Right atrium auricular region (tissue), 2 donors: ENCODE measurements around the gene DNAJC15. TPM values are rescaled to one million over a fixed set of nuclear protein-coding genes. Genes with fewer than 3 reads are reported as not detected.

Experiments used
- DNase-seq: peaks from one replicate; pipeline ENCODE4 v3.0.0-alpha.2; 2019; ENCODE audit warnings: low spot score
- H3K27ac ChIP-seq, 2 donors: fragments of 200-600 bp; sonication (generic); 1 replicate in 1 of 2; 2 replicates in 1 of 2; pipeline ENCODE4 v1.5.1; 2016 to 2019
- H3K27me3 ChIP-seq, 2 donors: fragments of 200-600 bp; sonication (generic); one replicate each; pipeline versions ENCODE4 v1.5.1 to v1.6.0; 2017 to 2019
- H3K36me3 ChIP-seq: fragments of 200-600 bp; sonication (generic); one replicate; pipeline ENCODE4 v1.5.1; 2016
- H3K4me1 ChIP-seq, 2 donors: fragments of 200-600 bp; sonication (generic); one replicate each; pipeline versions ENCODE4 v1.5.1 to v1.6.0; 2017 to 2019
- H3K4me3 ChIP-seq, 2 donors: fragments of 200-600 bp; sonication (generic); 1 replicate in 1 of 2; 2 replicates in 1 of 2; pipeline ENCODE4 v1.5.1; 2017 to 2019; ENCODE audit warnings: mild to moderate bottlenecking in 1 of 2, moderate library complexity in 1 of 2
- H3K9me3 ChIP-seq, 2 donors: fragments of 200-600 bp; sonication (generic); one replicate each; pipeline ENCODE4 v1.5.1; 2019
- CTCF ChIP-seq, 2 donors: fragments of 200-600 bp; sonication (generic); IDR thresholded peaks; one replicate each; pipeline ENCODE4 v1.5.1; 2019; ENCODE audit warnings: antibody characterized with exemption in 2 of 2
- total RNA-seq, 2 donors: library from RNA; depleted of rRNA; stranded (reverse); fragments of >200 nt; gene quantifications; one replicate each; pipeline ENCODE4 v1.1.0, GENCODE V29; 2016

DNAJC15 gene
- total RNA-seq, 2 donors from 2014 or later, result 10.8 to 14.0 TPM

GRCh38 chr13:43116242-43116641, 92.9 kb downstream of the DNAJC15 start:
- H3K27me3 ChIP-seq, result no peaks in the 10 kb centered on the region
- DNase-seq, result no peak
- peaks cover 0 to 4% of the 10 kb centered on the region in 2 donors for H3K4me1 ChIP-seq
- H3K9me3 ChIP-seq, result no peaks in the 10 kb centered on the region
- H3K27ac ChIP-seq, result no peak overlapping the region
- H3K4me3 ChIP-seq, result no peak overlapping the region
- no peaks in the 10 kb centered on the region for H3K36me3 ChIP-seq
- TF ChIP-seq CTCF (IDR thresholded peaks at IDR 0.05), result no peak

DNA sequence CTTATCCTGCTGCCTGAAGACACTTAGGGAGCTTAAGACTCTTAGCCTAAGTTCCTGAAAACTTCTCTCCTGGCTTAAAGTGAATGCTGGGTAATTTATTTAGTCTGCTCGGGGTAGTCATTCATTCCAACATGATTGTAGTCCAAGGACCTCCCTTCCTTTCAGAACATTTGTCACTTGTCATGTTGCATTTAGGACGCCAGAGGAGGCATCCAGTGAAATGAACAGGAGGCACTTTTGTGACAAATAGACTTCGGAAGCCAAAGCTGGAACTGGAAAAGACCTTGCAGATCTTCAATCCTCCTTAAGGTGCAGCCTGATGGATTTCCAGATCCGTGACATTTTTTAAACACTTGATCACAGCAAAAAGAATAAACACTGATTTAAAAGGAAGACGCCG, 95.1 kb downstream of the DNAJC15 start:
- H3K4me3 ChIP-seq, result no peak overlapping the region
- H3K36me3 ChIP-seq, result no peaks in the 10 kb centered on the region
- no peak for TF ChIP-seq CTCF (IDR thresholded peaks at IDR 0.05)
- no peak overlapping the region for H3K27ac ChIP-seq
- no peak for DNase-seq
- H3K27me3 ChIP-seq, result no peaks in the 10 kb centered on the region
- H3K9me3 ChIP-seq, result no peaks in the 10 kb centered on the region
- H3K4me1 ChIP-seq, result peaks cover 0 to 3% of the 10 kb centered on the region in 2 donors

DNA sequence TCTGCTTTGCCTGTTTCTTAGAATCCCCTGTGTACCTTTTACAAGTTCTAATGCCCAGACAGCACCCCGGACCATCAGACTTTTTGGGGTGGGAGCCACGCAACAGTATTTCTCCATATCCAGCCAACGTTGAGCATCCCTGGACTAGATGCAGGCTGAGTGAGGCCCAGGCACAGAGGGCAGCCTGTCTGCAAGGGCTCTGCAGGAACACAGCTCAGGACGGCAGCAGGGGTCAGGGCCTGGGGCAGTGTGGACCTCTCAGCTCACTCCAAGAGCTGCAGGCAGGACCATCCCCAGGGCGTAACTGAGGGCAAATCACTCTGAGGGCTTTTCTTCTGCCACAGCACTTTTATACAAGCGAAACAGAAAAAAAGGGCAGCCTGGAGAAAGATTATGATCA, 95.8 kb downstream of the DNAJC15 start:
- DNase-seq, result no peak
- H3K27ac ChIP-seq, result no peak overlapping the region
- H3K4me3 ChIP-seq, result no peak overlapping the region
- no peaks in the 10 kb centered on the region for H3K4me1 ChIP-seq
- H3K9me3 ChIP-seq, result no peaks in the 10 kb centered on the region
- TF ChIP-seq CTCF (IDR thresholded peaks at IDR 0.05), result no peak
- H3K27me3 ChIP-seq, result no peaks in the 10 kb centered on the region
- H3K36me3 ChIP-seq, result no peaks in the 10 kb centered on the region

GRCh38 chr13:43122791-43123190, 99.4 kb downstream of the DNAJC15 start:
- no peak overlapping the region for H3K4me3 ChIP-seq
- DNase-seq, result no peak
- H3K9me3 ChIP-seq, result no peaks in the 10 kb centered on the region
- no peak overlapping the region for H3K27ac ChIP-seq
- H3K27me3 ChIP-seq, result no peaks in the 10 kb centered on the region
- no peaks in the 10 kb centered on the region for H3K36me3 ChIP-seq
- peaks cover 0 to 10% of the 10 kb centered on the region in 2 donors for H3K4me1 ChIP-seq
- no peak for TF ChIP-seq CTCF (IDR thresholded peaks at IDR 0.05)

GRCh38 chr13:43123856-43124255, 100.5 kb downstream of the DNAJC15 start:
- no peaks in the 10 kb centered on the region for H3K27me3 ChIP-seq
- H3K9me3 ChIP-seq, result no peaks in the 10 kb centered on the region
- H3K4me3 ChIP-seq, result no peak overlapping the region
- DNase-seq, result no peak
- no peak for TF ChIP-seq CTCF (IDR thresholded peaks at IDR 0.05)
- H3K4me1 ChIP-seq, result peaks cover 0 to 19% of the 10 kb centered on the region in 2 donors
- no peak overlapping the region for H3K27ac ChIP-seq
- no peaks in the 10 kb centered on the region for H3K36me3 ChIP-seq

DNA sequence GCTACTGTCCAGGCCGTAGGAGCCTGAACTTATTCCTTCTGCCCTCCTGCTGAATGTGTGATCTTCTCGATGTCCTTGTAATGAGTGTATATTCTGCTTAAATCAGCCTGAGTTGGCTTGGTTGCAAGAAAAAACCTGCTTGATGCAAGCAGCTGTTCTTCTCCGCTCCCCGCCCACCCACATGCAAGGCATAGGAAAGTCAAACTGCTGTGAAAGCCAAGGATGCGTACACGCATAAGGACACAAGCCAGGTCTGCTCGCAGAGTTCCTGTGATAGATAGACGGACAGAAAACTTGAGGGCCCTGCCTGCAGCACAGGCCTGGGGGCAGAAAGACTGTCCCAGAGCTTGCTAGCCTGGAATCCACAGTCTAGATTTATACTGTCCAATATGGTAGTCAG, 101.1 kb downstream of the DNAJC15 start:
- H3K36me3 ChIP-seq, result no peaks in the 10 kb centered on the region
- TF ChIP-seq CTCF (IDR thresholded peaks at IDR 0.05), result no peak
- H3K27ac ChIP-seq, result no peak overlapping the region
- H3K4me1 ChIP-seq, result peaks cover 0 to 19% of the 10 kb centered on the region in 2 donors
- no peak for DNase-seq
- H3K27me3 ChIP-seq, result no peaks in the 10 kb centered on the region
- H3K9me3 ChIP-seq, result no peaks in the 10 kb centered on the region
- no peak overlapping the region for H3K4me3 ChIP-seq
